K562 (cell line): Measurements from ENCODE around the gene DAB2IP. TPM values are rescaled to one million over a fixed set of nuclear protein-coding genes. Genes with fewer than 3 reads are reported as not detected.

ENCODE experiments used
- ATAC-seq: fragments of 200-7000 bp; cut with Tn5 transposase; 3 replicates; pipeline ENCODE4 v1.9.1; 2020; ENCODE audit warnings: moderate library complexity
- BruUV-seq: library from RNA; stranded (reverse); fragments of 400-500 nt; replicated peaks from 2 replicates; lab custom pipeline; 2021; lab: Mats Ljungman, UMichigan
- CTCF ChIA-PET: fragments of 300-600 bp; formaldehyde crosslinking; extraction: SDS; loops from one replicate; lab custom pipeline; 2021; ENCODE audit warnings: low intra/inter-chr PET ratio; lab: Yijun Ruan, JAX
- POLR2A ChIA-PET: fragments of 300-600, 350-650 bp; sonication (Branson Sonifier 250); formaldehyde crosslinking; extraction: SDS; loops from one replicate; lab custom pipeline; 2021; ENCODE audit warnings: antibody characterized with exemption, inconsistent platforms; lab: Yijun Ruan, JAX
- DNase-seq, 4 experiments: peaks; one replicate each; pipeline versions ENCODE4 v3.0.0 to v3.0.0-alpha.2; 2011 to 2018; ENCODE audit warnings: low spot score in 3 of 4, mixed read lengths in 3 of 4; ENCODE audit errors: extremely low read depth in 1 of 4
- FAIRE-seq: peaks from 2 replicates; lab custom pipeline; 2011; peaks lifted over from hg19 to GRCh38; lab: Jason Lieb, UNC
- H2AFZ ChIP-seq: 2 replicates; pipeline ENCODE4 v1.6.0; 2011; ENCODE audit warnings: low read depth, low read length, control low read depth, inconsistent platforms
- H3K27ac ChIP-seq: fragments of 200-600 bp; 3 replicates; pipeline ENCODE4 v1.8.0; 2011; ENCODE audit warnings: low read depth, mild to moderate bottlenecking, control low read depth, inconsistent platforms, low read length, moderate library complexity, mixed read lengths; ENCODE audit errors: extremely low read depth
- H3K27me3 ChIP-seq, 2 experiments: fragments of 300-600 bp in 1 of 2; 2 replicates in 1 of 2; 3 replicates in 1 of 2; pipeline versions ENCODE4 v1.6.0 to v1.8.0; 2011; ENCODE audit warnings: inconsistent platforms in 2 of 2, low read length in 2 of 2, mild to moderate bottlenecking in 1 of 2, mixed read lengths in 1 of 2, moderate library complexity in 1 of 2; ENCODE audit not compliant: control insufficient read depth in 2 of 2, insufficient read depth in 2 of 2
- H3K36me3 ChIP-seq: fragments of 300-600 bp; 3 replicates; pipeline ENCODE4 v1.8.0; 2011; ENCODE audit warnings: mild to moderate bottlenecking, low read length, inconsistent platforms; ENCODE audit not compliant: control insufficient read depth, insufficient read depth
- H3K4me1 ChIP-seq, 2 experiments: fragments of 200-600 bp in 1 of 2; replicated peaks in 1 of 2; 2 replicates in 1 of 2; 3 replicates in 1 of 2; pipeline versions ENCODE4 v1.5.1 to v1.8.0; 2011; ENCODE audit warnings: inconsistent platforms in 2 of 2, low read length in 2 of 2, mild to moderate bottlenecking in 1 of 2, mixed read lengths in 1 of 2, moderate library complexity in 1 of 2; ENCODE audit not compliant: control insufficient read depth in 2 of 2, insufficient read depth in 2 of 2
- H3K4me2 ChIP-seq: 2 replicates; pipeline ENCODE4 v1.6.1; 2011; ENCODE audit warnings: low read length, control low read depth, inconsistent platforms, mixed read lengths; ENCODE audit not compliant: insufficient read depth
- H3K4me3 ChIP-seq: fragments of 200-600 bp; sonication (generic), shearing (Covaris generic); 2 replicates; pipeline ENCODE4 v1.5.1; 2016; ENCODE audit warnings: control low read depth, inconsistent platforms
- H3K79me2 ChIP-seq: fragments of 200-600 bp; 3 replicates; pipeline ENCODE4 v1.8.0; 2011; ENCODE audit warnings: low read length, inconsistent platforms; ENCODE audit not compliant: control insufficient read depth, insufficient read depth
- H3K9ac ChIP-seq, 2 experiments: 2 replicates each; pipeline versions ENCODE4 v1.6.0 to v1.6.1; 2011; ENCODE audit warnings: low read depth in 2 of 2, low read length in 2 of 2, control low read depth in 1 of 2, inconsistent platforms in 1 of 2, mild to moderate bottlenecking in 1 of 2, mixed read lengths in 1 of 2; ENCODE audit not compliant: insufficient read depth in 1 of 2
- H3K9me1 ChIP-seq: one replicate; pipeline ENCODE4 v1.6.0; 2011; ENCODE audit warnings: inconsistent platforms, mild to moderate bottlenecking, low read length, moderate library complexity; ENCODE audit not compliant: control insufficient read depth, insufficient read depth
- H3K9me3 ChIP-seq: replicated peaks from 2 replicates; pipeline ENCODE4 v1.5.1; 2011; ENCODE audit warnings: low read depth, low read length, inconsistent platforms; ENCODE audit not compliant: control insufficient read depth, insufficient read depth
- H4K20me1 ChIP-seq: replicated peaks from 2 replicates; pipeline ENCODE4 v1.6.1; 2011; ENCODE audit warnings: low read length, inconsistent platforms, mixed read lengths; ENCODE audit not compliant: control insufficient read depth, insufficient read depth
- KDM1A ChIP-seq, 2 experiments: fragments of 450-650 bp; IDR thresholded peaks; 2 replicates each; pipeline ENCODE4 v1.6.1; 2016; ENCODE audit warnings: mild to moderate bottlenecking in 2 of 2
- RBM25 ChIP-seq: fragments of 200-400 bp; formaldehyde crosslinking; IDR thresholded peaks from 2 replicates; pipeline ENCODE4 v1.6.1; 2018; ENCODE audit warnings: low read length, low read depth, moderate library complexity; ENCODE audit not compliant: severe bottlenecking
- WGBS: fragments of 100-300 bp; shearing (Covaris generic); methylation state at CpG from one replicate; pipeline ENCODE4 v1.1.6; 2016; ENCODE audit warnings: low coverage, mixed read lengths; ENCODE audit not compliant: insufficient coverage; ENCODE audit errors: missing lambda C conversion rate; 5-methylcytosine and 5-hydroxymethylcytosine counted together
- in situ Hi-C: fragments of 300-500 bp; cut with MboI; formaldehyde crosslinking; loops from 4 replicates; pipeline ENCODE4 v1.15.0; 2018; ENCODE audit warnings: inconsistent platforms, mixed read lengths
- intact Hi-C: fragments of 100-400 bp; cut with micrococcal nuclease; formaldehyde crosslinking; loops from 2 replicates; pipeline ENCODE4 v1.14.2; 2022
- polyA plus RNA-seq, 8 experiments: library from polyadenylated mRNA; depleted of rRNA in 4 of 8; stranded (reverse) in 5 of 8; unstranded in 3 of 8; fragments of >200 nt; fragmentation: Nextera tagmentation in 2 of 8; fragmentation: Illumina TruSeq in 1 of 8; extraction: Ambion mirVana in 2 of 8; extraction: Trizol in 1 of 8; gene quantifications; 2 replicates each; pipeline versions ENCODE4 v1.2.1 to v1.2.3, GENCODE V29; 2011 to 2014; ENCODE audit warnings: inconsistent platforms in 1 of 8, missing spikeins in 1 of 8
- total RNA-seq, 7 experiments: library from RNA; depleted of rRNA in 6 of 7; stranded (reverse); fragments of >200 nt in 6 of 7; fragmentation: Illumina TruSeq in 2 of 7; extraction: Trizol in 2 of 7; gene quantifications; 2 replicates each; pipeline versions ENCODE4 v1.2.1 to v1.2.3, GENCODE V29; 2011 to 2021; ENCODE audit warnings: low replicate concordance in 1 of 7
- TF ChIP-seq, protein P1 (sequence below): fragments of 250-450 bp; sonication (Bioruptor Pico); IDR thresholded peaks from 2 replicates; pipeline ENCODE4 v1.9.0; 2021; ENCODE audit warnings: mild to moderate bottlenecking

DAB2IP gene
- total and polyA plus RNA-seq, 9 of the 15 experiments (the other 6 are each of a cell fraction or from before 2014, with no cell fraction given), result 0.04 to 0.31 (median 0.08) TPM; not detected in 5

GRCh38 chr9:121636978-121637712, 14.3 kb upstream of the DAB2IP start:
- no TSS peak for BruUV-seq
- no peak overlapping the region for H3K4me2 ChIP-seq
- H3K27ac ChIP-seq, result no peak overlapping the region
- TF ChIP-seq KDM1A (IDR thresholded peaks at IDR 0.05), result no peak
- TF ChIP-seq RBM25, result peak; percentile 21
- TF ChIP-seq, protein P1, sequence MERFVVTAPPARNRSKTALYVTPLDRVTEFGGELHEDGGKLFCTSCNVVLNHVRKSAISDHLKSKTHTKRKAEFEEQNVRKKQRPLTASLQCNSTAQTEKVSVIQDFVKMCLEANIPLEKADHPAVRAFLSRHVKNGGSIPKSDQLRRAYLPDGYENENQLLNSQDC (CRISPR knock-in tag), result no peak
- peaks cover 0 to 6% of the 10 kb centered on the region in 2 experiments; a peak in 2 of 5 replicates for H3K4me1 ChIP-seq
- H3K27me3 ChIP-seq, result peaks cover 0 to 45% of the 10 kb centered on the region in 2 experiments; a peak in 3 of 5 replicates
- ChIA-PET CTCF (no interaction called here), POLR2A (interaction anchor here (1.1 kb wide), 1 partner anchor 96 kb away, joined by 3 read pairs; no protein-coding TSS in a partner anchor)
- no peak overlapping the region for H3K9ac ChIP-seq
- H3K4me3 ChIP-seq, result no peak overlapping the region
- H3K9me1 ChIP-seq, result no peaks in the 10 kb centered on the region
- no peak for ATAC-seq
- in situ Hi-C loops, result no loop called here
- intact Hi-C loops, result loop anchor here (5.0 kb wide), 2 partner anchors 90 to 225 kb away; no protein-coding TSS in a partner anchor
- no peak overlapping the region for H2AFZ ChIP-seq
- H3K79me2 ChIP-seq, result no peaks in the 10 kb centered on the region
- DNase-seq, result no peak
- H4K20me1 ChIP-seq, result no peaks in the 10 kb centered on the region; the same call in 1 of the 2 replicates
- 0% methylated on average over 10 of the region's 10 CpGs for WGBS
- no peaks in the 10 kb centered on the region for H3K36me3 ChIP-seq
- FAIRE-seq, result no peak
- no peaks in the 10 kb centered on the region for H3K9me3 ChIP-seq
